ENCODE measurements around the gene EXD2.
A peak's percentile ranks its signal among the peaks of the same experiment; 100 is the strongest.
"Not testable (repeated sequence)": the region's sequence is repeated elsewhere in the genome, so short reads cannot be mapped to it uniquely, and the experiment has no call there.

Gene EXD2

GRCh38 chr14:69204753-69205152 is 13.5 kb downstream of the EXD2 start:
- no peak for DNase-seq

DNA sequence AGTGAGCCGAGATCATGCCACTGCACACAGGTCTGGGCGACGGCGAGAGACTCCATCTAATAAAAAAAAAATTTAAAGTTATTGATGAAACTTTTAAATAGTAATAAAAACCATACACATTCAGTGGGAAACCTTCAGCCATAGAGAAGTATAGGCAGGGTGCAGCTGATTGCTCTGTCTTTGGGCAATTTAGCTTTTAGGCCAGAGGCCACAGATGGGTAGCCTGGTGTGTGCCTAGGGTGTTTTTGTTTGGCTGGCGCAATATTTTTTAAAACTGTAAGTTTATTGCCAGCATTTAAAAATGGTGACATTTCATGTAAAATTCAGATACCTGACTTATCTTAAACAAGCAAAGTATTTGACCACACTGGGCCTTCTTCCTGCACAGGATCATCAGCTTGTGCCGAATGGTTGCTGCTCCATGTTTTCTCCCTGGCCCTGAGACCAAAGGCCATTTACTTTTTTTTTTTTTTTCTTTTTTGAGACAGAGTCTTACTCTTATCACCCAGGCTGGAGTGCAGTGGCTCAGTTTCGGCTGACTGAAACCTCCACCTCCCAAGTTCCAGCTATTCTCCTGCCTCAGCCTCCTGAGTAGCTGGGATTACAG is 16.2 kb downstream of the EXD2 start:
- no peak for DNase-seq

GRCh38 chr14:69208666-69209065 is 17.4 kb downstream of the EXD2 start:
- DNase-seq, result no peak

- DNase-seq, result no peak
Observed at GRCh38 chr14:69214393-69214792, 23.1 kb downstream of the EXD2 start.

GRCh38 chr14:69217663-69218062 is 26.4 kb downstream of the EXD2 start:
- DNase-seq, result not testable (repeated sequence)

DNA sequence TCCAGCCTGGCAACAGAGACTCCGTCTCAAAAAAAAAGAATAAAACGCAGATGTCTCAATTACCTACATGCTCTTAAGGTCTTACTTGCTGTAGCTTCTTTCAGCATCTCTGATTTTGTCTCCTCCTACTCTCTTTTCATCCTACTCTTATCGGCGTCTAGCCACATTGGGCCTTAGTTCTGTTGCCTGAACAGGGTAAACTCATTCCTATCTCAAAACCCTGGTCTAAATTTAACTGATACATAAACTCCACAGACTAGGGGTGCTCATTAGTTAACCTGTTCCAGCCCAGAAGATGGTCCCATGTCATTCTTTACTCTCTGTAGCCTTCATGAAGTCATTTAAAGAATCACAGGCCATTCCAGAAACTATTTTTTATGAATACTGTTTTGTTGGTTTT is 33.6 kb downstream of the EXD2 start:
- DNase-seq, result no peak

DNA sequence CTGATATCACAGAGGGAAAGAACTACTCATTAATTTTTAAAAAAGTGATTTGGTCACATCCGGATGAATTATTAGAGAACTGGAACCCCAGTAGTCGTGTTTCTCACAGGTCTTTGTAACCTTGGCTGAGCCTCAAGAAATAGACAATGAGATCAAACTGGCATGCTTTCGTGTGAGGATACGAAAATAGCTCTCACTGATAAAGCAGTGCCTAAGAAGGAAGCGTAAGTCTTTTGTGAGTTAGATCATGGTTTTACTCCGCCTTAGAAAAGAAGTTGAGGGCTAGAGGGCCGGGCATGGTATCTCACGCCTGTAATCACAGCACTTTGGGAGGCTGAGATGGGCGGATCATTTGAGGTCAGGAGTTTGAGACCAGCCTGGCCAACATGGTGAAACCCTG is 34.9 kb downstream of the EXD2 start:
- DNase-seq, result no peak

DNA sequence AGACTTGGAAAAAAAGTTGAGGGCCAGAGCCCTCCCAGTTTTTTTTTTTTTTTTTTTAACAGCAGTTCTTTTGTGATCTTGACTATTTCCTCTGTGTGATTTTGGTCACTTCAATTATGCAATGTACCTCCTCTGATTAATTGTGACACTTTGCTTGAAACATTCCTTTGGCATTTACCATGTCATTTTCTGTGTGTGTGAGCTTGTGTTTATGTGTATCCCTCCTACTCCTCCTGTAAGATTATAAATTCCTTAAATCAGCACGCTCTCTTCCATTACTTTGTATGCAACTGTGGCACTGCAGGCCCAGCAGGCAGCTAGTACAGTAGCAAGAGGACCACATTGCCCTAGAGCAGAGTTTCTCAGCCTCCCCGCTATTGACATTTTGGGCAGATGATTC is 35.4 kb downstream of the EXD2 start:
- DNase-seq, result no peak

- no peak for DNase-seq
Observed at GRCh38 chr14:69231486-69231885, 40.2 kb downstream of the EXD2 start.

GRCh38 chr14:69232388-69232787 is 41.1 kb downstream of the EXD2 start:
- no peak for DNase-seq

GRCh38 chr14:69234106-69234505 is 42.8 kb downstream of the EXD2 start:
- DNase-seq, result no peak

- no peak for DNase-seq
Observed at GRCh38 chr14:69235708-69236107, 44.4 kb downstream of the EXD2 start.

GRCh38 chr14:69237142-69237541 is 45.8 kb downstream of the EXD2 start:
- no peak for DNase-seq

GRCh38 chr14:69237584-69237983 is 46.3 kb downstream of the EXD2 start:
- DNase-seq, result no peak

- DNase-seq, result no peak
Observed at GRCh38 chr14:69238883-69239282, 47.6 kb downstream of the EXD2 start.

DNA sequence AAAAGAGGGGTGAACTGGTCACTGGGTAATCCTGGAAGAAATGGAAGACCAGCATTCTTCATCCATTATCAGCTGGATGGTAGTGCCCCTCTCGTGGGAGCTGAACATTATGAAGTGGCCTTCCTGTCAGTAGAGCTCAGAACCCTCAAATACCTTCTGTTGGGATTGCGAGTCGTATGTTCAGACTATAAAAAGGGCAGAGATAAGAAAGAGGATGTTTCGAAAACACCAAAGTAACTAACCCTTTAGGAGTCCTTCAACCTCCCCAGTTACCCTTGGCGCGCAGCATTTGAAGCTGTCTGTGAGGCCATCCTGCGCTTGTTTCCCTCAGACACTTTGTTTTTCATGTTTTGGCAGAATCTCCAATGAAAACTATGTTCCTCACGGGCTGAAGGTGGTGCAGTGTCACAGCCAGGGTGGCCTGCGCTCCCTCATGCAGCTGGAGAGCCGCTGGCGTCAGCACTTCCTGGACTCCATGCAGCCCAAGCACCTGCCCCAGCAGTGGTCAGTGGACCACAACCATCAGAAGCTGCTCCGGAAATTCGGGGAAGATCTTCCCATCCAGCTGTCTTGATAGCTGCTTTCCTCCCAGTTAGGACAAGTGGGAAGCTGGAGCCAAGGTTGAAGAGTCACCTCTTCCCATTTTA is 49.4 kb downstream of the EXD2 start:
- DNase-seq, result no peak

DNA sequence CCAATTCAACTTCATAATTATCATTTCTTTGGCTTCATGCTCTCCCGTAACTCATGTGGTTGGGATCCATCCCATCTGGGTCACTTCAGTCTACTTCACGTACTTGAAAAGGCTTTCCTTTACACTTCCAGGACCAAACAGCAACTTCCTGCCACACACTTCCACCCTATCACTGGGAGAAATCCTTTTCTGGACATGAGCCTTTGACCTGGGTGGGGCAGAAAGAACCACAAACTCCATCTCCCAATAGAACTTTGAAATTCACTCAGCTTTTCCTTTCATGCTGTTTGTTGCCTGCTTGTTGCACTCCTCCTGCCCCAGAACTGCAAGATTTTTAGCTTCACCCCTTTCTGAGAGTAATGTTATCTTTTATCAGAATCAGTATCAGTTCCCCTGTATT is 50.3 kb downstream of the EXD2 start:
- DNase-seq, result no peak

- peak; percentile 48 for DNase-seq
Observed at GRCh38 chr14:69242311-69243224, 51.3 kb downstream of the EXD2 start.

DNA sequence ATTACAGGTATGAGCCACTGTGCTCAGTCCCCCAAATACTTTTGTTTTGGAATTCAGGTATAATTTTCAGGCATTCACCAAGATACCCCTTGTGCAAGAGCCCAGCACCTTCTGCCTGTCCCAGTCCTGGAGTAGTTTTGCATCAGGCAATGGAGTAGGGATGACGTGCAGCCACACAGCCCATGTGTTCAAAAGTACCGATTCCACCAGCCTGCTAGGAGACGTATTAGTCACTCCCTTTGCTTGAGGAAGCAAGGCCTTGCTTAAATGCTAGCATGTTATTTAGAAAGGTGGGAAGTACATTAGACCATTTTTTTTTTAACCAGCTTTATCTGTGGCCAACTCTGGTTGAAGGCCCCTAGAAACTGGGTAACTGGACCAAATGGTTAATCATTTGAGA is 53.6 kb downstream of the EXD2 start:
- no peak for DNase-seq

DNA sequence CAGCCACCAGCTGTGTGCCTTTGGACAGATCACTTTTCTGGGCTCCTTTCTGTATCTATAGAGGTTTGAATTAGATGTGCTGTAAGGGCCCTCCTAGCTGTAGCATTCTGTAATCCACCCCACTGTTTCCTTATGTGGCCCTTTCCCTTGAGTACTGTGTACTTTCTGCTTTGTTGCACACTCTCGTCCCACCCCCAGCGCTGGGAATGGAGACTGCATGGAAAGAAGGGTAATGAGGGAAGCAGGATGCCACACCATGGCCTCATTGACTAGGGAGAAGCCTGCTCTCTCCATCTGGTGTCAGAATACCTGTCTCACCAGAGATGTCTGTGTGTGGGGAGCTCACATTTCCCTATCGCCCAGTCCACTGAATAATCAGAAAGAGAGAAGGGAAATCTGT is 55.0 kb downstream of the EXD2 start:
- peak; percentile 26 for DNase-seq

DNA sequence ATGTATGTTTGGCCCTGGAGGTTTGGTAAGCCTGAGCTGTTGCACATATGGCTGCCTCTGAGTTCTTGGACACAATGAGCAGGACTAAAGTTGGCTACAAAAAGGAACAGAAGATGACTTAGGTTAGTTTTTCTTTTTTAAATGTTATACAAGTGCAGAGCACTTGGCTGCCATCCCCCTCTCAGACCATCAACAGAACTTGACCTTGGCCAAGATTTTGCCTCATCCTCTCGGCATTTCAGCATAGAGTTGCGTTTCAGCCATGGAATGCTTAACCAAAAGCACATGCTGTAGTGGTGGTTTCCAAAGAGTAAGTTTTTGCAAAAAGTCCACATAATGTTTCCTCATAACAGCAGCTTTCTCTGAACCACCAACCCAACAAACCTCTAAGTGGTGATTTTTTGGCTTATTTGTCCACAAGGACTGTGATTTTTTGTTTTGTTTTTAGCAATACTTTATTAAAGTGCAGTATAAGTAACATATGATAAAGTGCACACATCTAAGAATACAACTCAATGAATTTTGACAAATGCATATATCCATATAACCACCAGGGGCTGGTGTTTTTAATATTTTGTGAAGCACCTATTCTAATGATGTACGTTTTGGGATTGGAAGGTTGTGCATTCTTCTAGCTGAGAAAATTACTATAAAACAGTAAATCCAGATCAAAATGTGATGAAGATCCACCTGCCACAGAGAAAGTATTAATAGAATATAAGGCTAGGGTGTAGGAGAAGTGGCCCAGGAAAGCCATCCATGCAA is 56.6 kb downstream of the EXD2 start:
- DNase-seq, result no peak

GRCh38 chr14:69249603-69250002 is 58.3 kb downstream of the EXD2 start:
- DNase-seq, result no peak

- no peak for DNase-seq
Observed at GRCh38 chr14:69252851-69253250, 61.6 kb downstream of the EXD2 start.
